ENCODE data around the gene MYO7A. TPM values are rescaled to one million over a fixed set of nuclear protein-coding genes. Genes with fewer than 3 reads are reported as not detected.

Gene MYO7A
- total RNA-seq, 1 experiment from 2014 or later, result 2.5 TPM

DNA sequence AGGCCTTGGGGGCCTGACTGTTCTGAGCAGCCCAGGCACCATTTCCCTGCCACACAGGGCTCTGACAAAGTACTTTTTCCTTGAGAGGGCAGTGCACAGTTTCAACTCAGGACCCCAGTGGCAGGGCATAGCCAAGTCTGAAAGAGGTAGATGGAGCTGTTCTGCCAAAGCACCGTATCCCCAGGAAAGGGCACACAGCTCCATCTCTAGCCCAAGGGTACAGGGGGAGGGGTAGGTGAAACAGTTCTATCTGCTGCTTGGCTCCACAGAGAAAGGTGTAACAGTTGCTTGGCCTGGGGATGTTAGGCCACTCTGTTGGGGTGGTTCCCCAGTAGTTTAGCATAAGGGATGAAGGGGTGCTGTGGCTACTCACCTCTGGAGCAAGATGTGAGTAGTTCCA, 125.6 kb downstream of the MYO7A start (continued):
- no peak for TF ChIP-seq ZNF425 (CRISPR knock-in tag; conservative IDR thresholded peaks at IDR 0.05)
- TF ChIP-seq, protein P1, sequence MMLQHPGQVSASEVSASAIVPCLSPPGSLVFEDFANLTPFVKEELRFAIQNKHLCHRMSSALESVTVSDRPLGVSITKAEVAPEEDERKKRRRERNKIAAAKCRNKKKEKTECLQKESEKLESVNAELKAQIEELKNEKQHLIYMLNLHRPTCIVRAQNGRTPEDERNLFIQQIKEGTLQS (CRISPR knock-in tag; conservative IDR thresholded peaks at IDR 0.05), result no peak
- no peak for TF ChIP-seq ZNF423 (CRISPR knock-in tag; IDR thresholded peaks at IDR 0.05)
- TF ChIP-seq IRF2 (CRISPR knock-in tag; IDR thresholded peaks at IDR 0.05; ENCODE audit: borderline replicate concordance, low read depth), result no peak

- peaks cover 8% of the 10 kb centered on the region for H3K4me1 Mint-ChIP-seq
- H3K27me3 Mint-ChIP-seq (ENCODE audit: low read depth), result no peaks in the 10 kb centered on the region
- TF ChIP-seq NFE2L1 (CRISPR knock-in tag; IDR thresholded peaks at IDR 0.05) (no peak), ZNF232 (CRISPR knock-in tag; IDR thresholded peaks at IDR 0.05) (no peak), ESRRA (CRISPR knock-in tag; IDR thresholded peaks at IDR 0.05; ENCODE audit: borderline replicate concordance) (no peak), ATF1 (CRISPR knock-in tag; IDR thresholded peaks at IDR 0.05) (no peak), RELA (CRISPR knock-in tag; IDR thresholded peaks at IDR 0.05; ENCODE audit: borderline replicate concordance) (no peak), ZNF263 (CRISPR knock-in tag; IDR thresholded peaks at IDR 0.05; ENCODE audit: low read depth) (no peak), FOXK1 (CRISPR knock-in tag; IDR thresholded peaks at IDR 0.05) (no peak), ZNF219 (CRISPR knock-in tag; IDR thresholded peaks at IDR 0.05; ENCODE audit: borderline replicate concordance) (no peak), ZNF671 (CRISPR knock-in tag; IDR thresholded peaks at IDR 0.05) (no peak), PRDM15 (CRISPR knock-in tag; IDR thresholded peaks at IDR 0.05) (no peak)
- TF ChIP-seq, protein P2, sequence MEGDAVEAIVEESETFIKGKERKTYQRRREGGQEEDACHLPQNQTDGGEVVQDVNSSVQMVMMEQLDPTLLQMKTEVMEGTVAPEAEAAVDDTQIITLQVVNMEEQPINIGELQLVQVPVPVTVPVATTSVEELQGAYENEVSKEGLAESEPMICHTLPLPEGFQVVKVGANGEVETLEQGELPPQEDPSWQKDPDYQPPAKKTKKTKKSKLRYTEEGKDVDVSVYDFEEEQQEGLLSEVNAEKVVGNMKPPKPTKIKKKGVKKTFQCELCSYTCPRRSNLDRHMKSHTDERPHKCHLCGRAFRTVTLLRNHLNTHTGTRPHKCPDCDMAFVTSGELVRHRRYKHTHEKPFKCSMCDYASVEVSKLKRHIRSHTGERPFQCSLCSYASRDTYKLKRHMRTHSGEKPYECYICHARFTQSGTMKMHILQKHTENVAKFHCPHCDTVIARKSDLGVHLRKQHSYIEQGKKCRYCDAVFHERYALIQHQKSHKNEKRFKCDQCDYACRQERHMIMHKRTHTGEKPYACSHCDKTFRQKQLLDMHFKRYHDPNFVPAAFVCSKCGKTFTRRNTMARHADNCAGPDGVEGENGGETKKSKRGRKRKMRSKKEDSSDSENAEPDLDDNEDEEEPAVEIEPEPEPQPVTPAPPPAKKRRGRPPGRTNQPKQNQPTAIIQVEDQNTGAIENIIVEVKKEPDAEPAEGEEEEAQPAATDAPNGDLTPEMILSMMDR (IDR thresholded peaks at IDR 0.05), result no peak
- TF ChIP-seq, protein P3, sequence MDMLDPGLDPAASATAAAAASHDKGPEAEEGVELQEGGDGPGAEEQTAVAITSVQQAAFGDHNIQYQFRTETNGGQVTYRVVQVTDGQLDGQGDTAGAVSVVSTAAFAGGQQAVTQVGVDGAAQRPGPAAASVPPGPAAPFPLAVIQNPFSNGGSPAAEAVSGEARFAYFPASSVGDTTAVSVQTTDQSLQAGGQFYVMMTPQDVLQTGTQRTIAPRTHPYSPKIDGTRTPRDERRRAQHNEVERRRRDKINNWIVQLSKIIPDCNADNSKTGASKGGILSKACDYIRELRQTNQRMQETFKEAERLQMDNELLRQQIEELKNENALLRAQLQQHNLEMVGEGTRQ (CRISPR knock-in tag; IDR thresholded peaks at IDR 0.05), result no peak
- TF ChIP-seq, protein P4, sequence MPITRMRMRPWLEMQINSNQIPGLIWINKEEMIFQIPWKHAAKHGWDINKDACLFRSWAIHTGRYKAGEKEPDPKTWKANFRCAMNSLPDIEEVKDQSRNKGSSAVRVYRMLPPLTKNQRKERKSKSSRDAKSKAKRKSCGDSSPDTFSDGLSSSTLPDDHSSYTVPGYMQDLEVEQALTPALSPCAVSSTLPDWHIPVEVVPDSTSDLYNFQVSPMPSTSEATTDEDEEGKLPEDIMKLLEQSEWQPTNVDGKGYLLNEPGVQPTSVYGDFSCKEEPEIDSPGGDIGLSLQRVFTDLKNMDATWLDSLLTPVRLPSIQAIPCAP (CRISPR knock-in tag; IDR thresholded peaks at IDR 0.05), result no peak
- TF ChIP-seq, protein P5, sequence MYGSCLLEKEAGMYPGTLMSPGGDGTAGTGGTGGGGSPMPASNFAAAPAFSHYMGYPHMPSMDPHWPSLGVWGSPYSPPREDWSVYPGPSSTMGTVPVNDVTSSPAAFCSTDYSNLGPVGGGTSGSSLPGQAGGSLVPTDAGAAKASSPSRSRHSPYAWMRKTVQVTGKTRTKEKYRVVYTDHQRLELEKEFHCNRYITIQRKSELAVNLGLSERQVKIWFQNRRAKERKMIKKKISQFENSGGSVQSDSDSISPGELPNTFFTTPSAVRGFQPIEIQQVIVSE (CRISPR knock-in tag; IDR thresholded peaks at IDR 0.05; ENCODE audit: borderline replicate concordance), result no peak
- TF ChIP-seq, protein P6, sequence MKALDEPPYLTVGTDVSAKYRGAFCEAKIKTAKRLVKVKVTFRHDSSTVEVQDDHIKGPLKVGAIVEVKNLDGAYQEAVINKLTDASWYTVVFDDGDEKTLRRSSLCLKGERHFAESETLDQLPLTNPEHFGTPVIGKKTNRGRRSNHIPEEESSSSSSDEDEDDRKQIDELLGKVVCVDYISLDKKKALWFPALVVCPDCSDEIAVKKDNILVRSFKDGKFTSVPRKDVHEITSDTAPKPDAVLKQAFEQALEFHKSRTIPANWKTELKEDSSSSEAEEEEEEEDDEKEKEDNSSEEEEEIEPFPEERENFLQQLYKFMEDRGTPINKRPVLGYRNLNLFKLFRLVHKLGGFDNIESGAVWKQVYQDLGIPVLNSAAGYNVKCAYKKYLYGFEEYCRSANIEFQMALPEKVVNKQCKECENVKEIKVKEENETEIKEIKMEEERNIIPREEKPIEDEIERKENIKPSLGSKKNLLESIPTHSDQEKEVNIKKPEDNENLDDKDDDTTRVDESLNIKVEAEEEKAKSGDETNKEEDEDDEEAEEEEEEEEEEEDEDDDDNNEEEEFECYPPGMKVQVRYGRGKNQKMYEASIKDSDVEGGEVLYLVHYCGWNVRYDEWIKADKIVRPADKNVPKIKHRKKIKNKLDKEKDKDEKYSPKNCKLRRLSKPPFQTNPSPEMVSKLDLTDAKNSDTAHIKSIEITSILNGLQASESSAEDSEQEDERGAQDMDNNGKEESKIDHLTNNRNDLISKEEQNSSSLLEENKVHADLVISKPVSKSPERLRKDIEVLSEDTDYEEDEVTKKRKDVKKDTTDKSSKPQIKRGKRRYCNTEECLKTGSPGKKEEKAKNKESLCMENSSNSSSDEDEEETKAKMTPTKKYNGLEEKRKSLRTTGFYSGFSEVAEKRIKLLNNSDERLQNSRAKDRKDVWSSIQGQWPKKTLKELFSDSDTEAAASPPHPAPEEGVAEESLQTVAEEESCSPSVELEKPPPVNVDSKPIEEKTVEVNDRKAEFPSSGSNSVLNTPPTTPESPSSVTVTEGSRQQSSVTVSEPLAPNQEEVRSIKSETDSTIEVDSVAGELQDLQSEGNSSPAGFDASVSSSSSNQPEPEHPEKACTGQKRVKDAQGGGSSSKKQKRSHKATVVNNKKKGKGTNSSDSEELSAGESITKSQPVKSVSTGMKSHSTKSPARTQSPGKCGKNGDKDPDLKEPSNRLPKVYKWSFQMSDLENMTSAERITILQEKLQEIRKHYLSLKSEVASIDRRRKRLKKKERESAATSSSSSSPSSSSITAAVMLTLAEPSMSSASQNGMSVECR (CRISPR knock-in tag; IDR thresholded peaks at IDR 0.05; ENCODE audit: borderline replicate concordance), result no peak
Observed at GRCh38 chr11:77259641-77260040, 131.6 kb downstream of the MYO7A start.

More at GRCh38 chr11:77259641-77260040, 131.6 kb downstream of the MYO7A start:
- DNase-seq (ENCODE audit: low spot score) (no peak), ATAC-seq (no peak)
- Mint-ChIP-seq H3K27ac (no peak overlapping the region), H3K36me3 (peaks cover 8% of the 10 kb centered on the region; the same call in 1 of the 2 replicates), H3K4me3 (no peak overlapping the region), H3K9me3 (peaks cover 21% of the 10 kb centered on the region)
- POLR2A ChIA-PET, result no interaction called here
- CTCF ChIA-PET, result no interaction called here
